Measurements from ENCODE around the gene MELTF. TPM values are rescaled to one million over a fixed set of nuclear protein-coding genes. Genes with fewer than 3 reads are reported as not detected.

The MELTF gene
- total RNA-seq, 1 experiment from 2014 or later, result 7.3 TPM

- TF ChIP-seq TEAD4 (CRISPR knock-in tag; IDR thresholded peaks at IDR 0.05) (no peak), ZMAT4 (CRISPR knock-in tag; IDR thresholded peaks at IDR 0.05) (no peak)
Observed at GRCh38 chr3:197076415-197076814, 46.8 kb upstream of the MELTF start (continued).

DNA sequence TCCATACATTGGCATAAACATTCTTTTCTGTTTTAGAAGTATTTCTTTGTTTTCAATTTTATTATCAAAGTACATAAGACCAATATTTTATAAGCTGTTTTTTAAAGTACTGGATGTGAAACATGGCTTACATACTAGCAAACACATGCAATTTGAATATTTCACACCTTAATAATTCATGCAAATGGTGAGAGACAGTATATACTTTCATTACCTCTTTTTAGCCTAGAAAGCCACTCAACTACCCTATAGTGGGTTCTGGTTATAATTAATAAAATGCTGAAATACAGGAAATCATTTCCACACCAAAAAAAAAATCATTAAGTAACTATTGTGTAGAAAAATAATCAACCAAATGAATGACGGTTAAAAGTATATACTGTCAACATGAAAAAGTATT lies 38.5 kb upstream of the MELTF start:
- H3K9me3 Mint-ChIP-seq, result no peaks in the 10 kb centered on the region
- H3K27me3 Mint-ChIP-seq (ENCODE audit: low read depth), result no peaks in the 10 kb centered on the region
- H3K36me3 Mint-ChIP-seq, result peaks cover 16% of the 10 kb centered on the region
- TF ChIP-seq FOXP1 (CRISPR knock-in tag; IDR thresholded peaks at IDR 0.05; ENCODE audit: borderline replicate concordance), result no peak
- no peak for TF ChIP-seq NR2C2 (CRISPR knock-in tag; IDR thresholded peaks at IDR 0.05)
- TF ChIP-seq RELA (CRISPR knock-in tag; IDR thresholded peaks at IDR 0.05; ENCODE audit: borderline replicate concordance), result no peak
- TF ChIP-seq, protein P1, sequence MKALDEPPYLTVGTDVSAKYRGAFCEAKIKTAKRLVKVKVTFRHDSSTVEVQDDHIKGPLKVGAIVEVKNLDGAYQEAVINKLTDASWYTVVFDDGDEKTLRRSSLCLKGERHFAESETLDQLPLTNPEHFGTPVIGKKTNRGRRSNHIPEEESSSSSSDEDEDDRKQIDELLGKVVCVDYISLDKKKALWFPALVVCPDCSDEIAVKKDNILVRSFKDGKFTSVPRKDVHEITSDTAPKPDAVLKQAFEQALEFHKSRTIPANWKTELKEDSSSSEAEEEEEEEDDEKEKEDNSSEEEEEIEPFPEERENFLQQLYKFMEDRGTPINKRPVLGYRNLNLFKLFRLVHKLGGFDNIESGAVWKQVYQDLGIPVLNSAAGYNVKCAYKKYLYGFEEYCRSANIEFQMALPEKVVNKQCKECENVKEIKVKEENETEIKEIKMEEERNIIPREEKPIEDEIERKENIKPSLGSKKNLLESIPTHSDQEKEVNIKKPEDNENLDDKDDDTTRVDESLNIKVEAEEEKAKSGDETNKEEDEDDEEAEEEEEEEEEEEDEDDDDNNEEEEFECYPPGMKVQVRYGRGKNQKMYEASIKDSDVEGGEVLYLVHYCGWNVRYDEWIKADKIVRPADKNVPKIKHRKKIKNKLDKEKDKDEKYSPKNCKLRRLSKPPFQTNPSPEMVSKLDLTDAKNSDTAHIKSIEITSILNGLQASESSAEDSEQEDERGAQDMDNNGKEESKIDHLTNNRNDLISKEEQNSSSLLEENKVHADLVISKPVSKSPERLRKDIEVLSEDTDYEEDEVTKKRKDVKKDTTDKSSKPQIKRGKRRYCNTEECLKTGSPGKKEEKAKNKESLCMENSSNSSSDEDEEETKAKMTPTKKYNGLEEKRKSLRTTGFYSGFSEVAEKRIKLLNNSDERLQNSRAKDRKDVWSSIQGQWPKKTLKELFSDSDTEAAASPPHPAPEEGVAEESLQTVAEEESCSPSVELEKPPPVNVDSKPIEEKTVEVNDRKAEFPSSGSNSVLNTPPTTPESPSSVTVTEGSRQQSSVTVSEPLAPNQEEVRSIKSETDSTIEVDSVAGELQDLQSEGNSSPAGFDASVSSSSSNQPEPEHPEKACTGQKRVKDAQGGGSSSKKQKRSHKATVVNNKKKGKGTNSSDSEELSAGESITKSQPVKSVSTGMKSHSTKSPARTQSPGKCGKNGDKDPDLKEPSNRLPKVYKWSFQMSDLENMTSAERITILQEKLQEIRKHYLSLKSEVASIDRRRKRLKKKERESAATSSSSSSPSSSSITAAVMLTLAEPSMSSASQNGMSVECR (CRISPR knock-in tag; IDR thresholded peaks at IDR 0.05; ENCODE audit: borderline replicate concordance), result no peak
- no peak for TF ChIP-seq IRF2 (CRISPR knock-in tag; IDR thresholded peaks at IDR 0.05; ENCODE audit: borderline replicate concordance, low read depth)
- no peak for TF ChIP-seq ZNF396 (CRISPR knock-in tag; IDR thresholded peaks at IDR 0.05; ENCODE audit: borderline replicate concordance)
- TF ChIP-seq STAT6 (CRISPR knock-in tag; conservative IDR thresholded peaks at IDR 0.05; ENCODE audit: low read depth), result no peak
- TF ChIP-seq SP1 (CRISPR knock-in tag; conservative IDR thresholded peaks at IDR 0.05), result no peak
- no peak for TF ChIP-seq ZNF671 (CRISPR knock-in tag; IDR thresholded peaks at IDR 0.05)
- TF ChIP-seq OVOL2 (CRISPR knock-in tag; IDR thresholded peaks at IDR 0.05; ENCODE audit: borderline replicate concordance), result no peak
- H3K4me3 Mint-ChIP-seq, result no peak overlapping the region
- ChIA-PET CTCF (interaction anchor here (1.0 kb wide), 1 partner anchor 157 kb away, joined by 3 read pairs; no protein-coding TSS in a partner anchor), POLR2A (interaction anchor here (0.7 kb wide), 1 partner anchor 8 kb away, joined by 6 read pairs; no protein-coding TSS in a partner anchor)
- DNase-seq (ENCODE audit: low spot score) (no peak), ATAC-seq (no peak)
- no peaks in the 10 kb centered on the region for H3K4me1 Mint-ChIP-seq
- H3K27ac Mint-ChIP-seq, result no peak overlapping the region

DNA sequence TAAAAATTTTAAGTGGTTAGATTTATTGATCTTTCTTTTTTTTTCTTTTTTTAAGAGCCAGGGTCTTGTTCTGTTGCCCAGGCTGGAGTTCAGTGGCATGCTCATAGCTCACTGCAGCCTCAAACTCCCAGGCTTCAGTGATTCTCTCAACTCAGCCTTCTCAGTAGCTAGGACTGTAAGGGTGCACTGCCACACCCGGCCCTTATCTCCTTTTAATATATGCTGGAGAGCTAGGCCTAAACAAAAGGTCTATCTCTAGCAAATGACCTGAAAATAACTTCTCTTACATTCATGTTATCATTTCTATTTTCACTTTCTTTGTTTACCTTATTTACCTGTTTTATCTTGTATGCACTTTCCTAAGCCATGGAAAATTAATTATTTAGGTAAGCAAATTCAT lies 35.2 kb upstream of the MELTF start:
- no peak for ATAC-seq
- H3K4me1 Mint-ChIP-seq, result no peaks in the 10 kb centered on the region
- POLR2A ChIA-PET, result interaction anchor here (0.7 kb wide), 1 partner anchor 640 kb away, joined by 3 read pairs; no protein-coding TSS in a partner anchor
- TF ChIP-seq ATF2 (CRISPR knock-in tag; IDR thresholded peaks at IDR 0.05; ENCODE audit: borderline replicate concordance, low read depth) (no peak), TEAD1 (CRISPR knock-in tag; IDR thresholded peaks at IDR 0.05) (no peak), ZBTB21 (CRISPR knock-in tag; IDR thresholded peaks at IDR 0.05; ENCODE audit: borderline replicate concordance) (no peak), ZMAT4 (CRISPR knock-in tag; IDR thresholded peaks at IDR 0.05) (no peak), ZNF232 (CRISPR knock-in tag; IDR thresholded peaks at IDR 0.05) (no peak), SMAD3 (CRISPR knock-in tag; IDR thresholded peaks at IDR 0.05; ENCODE audit: borderline replicate concordance) (no peak), FOXP1 (CRISPR knock-in tag; IDR thresholded peaks at IDR 0.05; ENCODE audit: borderline replicate concordance) (no peak), ZNF425 (CRISPR knock-in tag; conservative IDR thresholded peaks at IDR 0.05) (no peak), ELF4 (CRISPR knock-in tag; IDR thresholded peaks at IDR 0.05; ENCODE audit: low read depth) (no peak)
- TF ChIP-seq, protein P2, sequence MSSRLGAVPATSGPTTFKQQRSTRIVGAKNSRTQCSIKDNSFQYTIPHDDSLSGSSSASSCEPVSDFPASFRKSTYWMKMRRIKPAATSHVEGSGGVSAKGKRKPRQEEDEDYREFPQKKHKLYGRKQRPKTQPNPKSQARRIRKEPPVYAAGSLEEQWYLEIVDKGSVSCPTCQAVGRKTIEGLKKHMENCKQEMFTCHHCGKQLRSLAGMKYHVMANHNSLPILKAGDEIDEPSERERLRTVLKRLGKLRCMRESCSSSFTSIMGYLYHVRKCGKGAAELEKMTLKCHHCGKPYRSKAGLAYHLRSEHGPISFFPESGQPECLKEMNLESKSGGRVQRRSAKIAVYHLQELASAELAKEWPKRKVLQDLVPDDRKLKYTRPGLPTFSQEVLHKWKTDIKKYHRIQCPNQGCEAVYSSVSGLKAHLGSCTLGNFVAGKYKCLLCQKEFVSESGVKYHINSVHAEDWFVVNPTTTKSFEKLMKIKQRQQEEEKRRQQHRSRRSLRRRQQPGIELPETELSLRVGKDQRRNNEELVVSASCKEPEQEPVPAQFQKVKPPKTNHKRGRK (CRISPR knock-in tag; IDR thresholded peaks at IDR 0.05; ENCODE audit: borderline replicate concordance), result no peak

More for the DNA sequence above, 35.2 kb upstream of the MELTF start:
- H3K27ac Mint-ChIP-seq, result no peak overlapping the region
- H3K27me3 Mint-ChIP-seq (ENCODE audit: low read depth), result no peaks in the 10 kb centered on the region
- no peaks in the 10 kb centered on the region for H3K9me3 Mint-ChIP-seq
- CTCF ChIA-PET, result no interaction called here
- H3K4me3 Mint-ChIP-seq, result no peak overlapping the region
- peaks cover 37% of the 10 kb centered on the region for H3K36me3 Mint-ChIP-seq
- no peak for DNase-seq (ENCODE audit: low spot score)
